Stomach smooth muscle (tissue), 2 donors: ENCODE measurements around the gene PRDM2.

Experiments
- H3K27ac ChIP-seq: one replicate; pipeline ENCODE4 v1.7.0; 2013; ENCODE audit warnings: mild to moderate bottlenecking, low read length, inconsistent platforms
- H3K27me3 ChIP-seq, 2 donors: one replicate each; pipeline ENCODE4 v1.7.0; 2013; ENCODE audit warnings: low read length in 2 of 2; ENCODE audit not compliant: insufficient read depth in 2 of 2, control insufficient read depth in 1 of 2
- H3K36me3 ChIP-seq, 2 donors: one replicate each; pipeline ENCODE4 v1.7.0; 2013; ENCODE audit warnings: low read length in 2 of 2; ENCODE audit not compliant: control insufficient read depth in 2 of 2, insufficient read depth in 2 of 2
- H3K4me1 ChIP-seq: one replicate; pipeline ENCODE4 v1.7.0; 2013; ENCODE audit warnings: low read length; ENCODE audit not compliant: control insufficient read depth, insufficient read depth
- H3K4me3 ChIP-seq, 2 donors: one replicate each; pipeline ENCODE4 v1.7.0; 2013; ENCODE audit warnings: low read length in 2 of 2
- H3K9ac ChIP-seq, 2 donors: one replicate each; pipeline ENCODE4 v1.7.0; 2013; ENCODE audit warnings: low read length in 2 of 2, mild to moderate bottlenecking in 1 of 2
- H3K9me3 ChIP-seq, 2 donors: one replicate each; pipeline ENCODE4 v1.7.0; 2013; ENCODE audit warnings: low read length in 2 of 2; ENCODE audit not compliant: control insufficient read depth in 2 of 2
- donor health status: healthy.
- donor health status: Pancreatic carcinoma.

PRDM2 gene

GRCh38 chr1:13826009-13826408 is 126.0 kb downstream of the PRDM2 start:
- H3K27me3 ChIP-seq, result peaks cover 2 to 3% of the 10 kb centered on the region in 2 donors
- H3K27ac ChIP-seq, result no peak overlapping the region
- no peak overlapping the region for H3K9ac ChIP-seq
- no peaks in the 10 kb centered on the region for H3K9me3 ChIP-seq
- no peak overlapping the region for H3K4me3 ChIP-seq
- peaks cover 6 to 12% of the 10 kb centered on the region in 2 donors for H3K36me3 ChIP-seq
- H3K4me1 ChIP-seq, result no peaks in the 10 kb centered on the region

- H3K9me3 ChIP-seq, result no peaks in the 10 kb centered on the region
- H3K9ac ChIP-seq, result no peak overlapping the region
- H3K27ac ChIP-seq, result no peak overlapping the region
- no peaks in the 10 kb centered on the region for H3K4me1 ChIP-seq
- no peak overlapping the region for H3K4me3 ChIP-seq
- H3K36me3 ChIP-seq, result peaks cover 6 to 12% of the 10 kb centered on the region in 2 donors
- peaks cover 2 to 3% of the 10 kb centered on the region in 2 donors for H3K27me3 ChIP-seq
Observed at GRCh38 chr1:13826591-13826990, 126.6 kb downstream of the PRDM2 start.

GRCh38 chr1:13828454-13829151 is 128.6 kb downstream of the PRDM2 start:
- Histone ChIP-seq H3K9ac (no peak overlapping the region), H3K27ac (no peak overlapping the region), H3K9me3 (no peaks in the 10 kb centered on the region), H3K4me3 (no peak overlapping the region), H3K36me3 (peaks cover 1% of the 10 kb centered on the region in 2 donors), H3K4me1 (no peaks in the 10 kb centered on the region), H3K27me3 (peaks cover 3 to 6% of the 10 kb centered on the region in 2 donors)

- Histone ChIP-seq H3K27me3 (peaks cover 3 to 6% of the 10 kb centered on the region in 2 donors), H3K4me1 (no peaks in the 10 kb centered on the region), H3K9ac (no peak overlapping the region), H3K9me3 (no peaks in the 10 kb centered on the region), H3K4me3 (no peak overlapping the region), H3K27ac (no peak overlapping the region), H3K36me3 (no peaks in the 10 kb centered on the region)
Observed at GRCh38 chr1:13829152-13829769, 129.3 kb downstream of the PRDM2 start.

- H3K27me3 ChIP-seq, result peaks cover 3 to 6% of the 10 kb centered on the region in 2 donors
- H3K36me3 ChIP-seq, result no peaks in the 10 kb centered on the region
- no peak overlapping the region for H3K9ac ChIP-seq
- H3K4me3 ChIP-seq, result no peak overlapping the region
- H3K9me3 ChIP-seq, result no peaks in the 10 kb centered on the region
- H3K4me1 ChIP-seq, result no peaks in the 10 kb centered on the region
- no peak overlapping the region for H3K27ac ChIP-seq
Observed at GRCh38 chr1:13830170-13830569, 130.2 kb downstream of the PRDM2 start.

GRCh38 chr1:13830616-13831280 is 130.8 kb downstream of the PRDM2 start:
- Histone ChIP-seq H3K27me3 (peaks cover 3 to 6% of the 10 kb centered on the region in 2 donors), H3K9ac (no peak overlapping the region), H3K9me3 (no peaks in the 10 kb centered on the region), H3K4me3 (no peak overlapping the region), H3K4me1 (no peaks in the 10 kb centered on the region), H3K27ac (no peak overlapping the region), H3K36me3 (no peaks in the 10 kb centered on the region)

- Histone ChIP-seq H3K4me3 (no peak overlapping the region), H3K4me1 (no peaks in the 10 kb centered on the region), H3K36me3 (no peaks in the 10 kb centered on the region), H3K9ac (no peak overlapping the region), H3K9me3 (peaks cover 0 to 3% of the 10 kb centered on the region in 2 donors), H3K27me3 (peaks cover 3 to 6% of the 10 kb centered on the region in 2 donors), H3K27ac (no peak overlapping the region)
Observed at GRCh38 chr1:13832100-13832499, 132.1 kb downstream of the PRDM2 start.

GRCh38 chr1:13832536-13832935 is 132.5 kb downstream of the PRDM2 start:
- no peak overlapping the region for H3K27ac ChIP-seq

GRCh38 chr1:13836136-13836535 is 136.1 kb downstream of the PRDM2 start:
- peaks cover 0 to 4% of the 10 kb centered on the region in 2 donors for H3K27me3 ChIP-seq
- H3K36me3 ChIP-seq, result no peaks in the 10 kb centered on the region
- H3K9me3 ChIP-seq, result peaks cover 0 to 3% of the 10 kb centered on the region in 2 donors
- H3K27ac ChIP-seq, result no peak overlapping the region
- no peak overlapping the region for H3K9ac ChIP-seq
- no peaks in the 10 kb centered on the region for H3K4me1 ChIP-seq
- H3K4me3 ChIP-seq, result no peak overlapping the region

More at GRCh38 chr1:13832536-13832935, 132.5 kb downstream of the PRDM2 start:
- Histone ChIP-seq H3K9ac (no peak overlapping the region), H3K4me1 (no peaks in the 10 kb centered on the region), H3K4me3 (no peak overlapping the region), H3K36me3 (no peaks in the 10 kb centered on the region), H3K9me3 (peaks cover 0 to 3% of the 10 kb centered on the region in 2 donors), H3K27me3 (peaks cover 3 to 6% of the 10 kb centered on the region in 2 donors)

GRCh38 chr1:13836631-13837030 is 136.6 kb downstream of the PRDM2 start:
- no peak overlapping the region for H3K4me3 ChIP-seq
- no peak overlapping the region for H3K9ac ChIP-seq
- no peaks in the 10 kb centered on the region for H3K4me1 ChIP-seq
- no peaks in the 10 kb centered on the region for H3K36me3 ChIP-seq
- H3K27ac ChIP-seq, result no peak overlapping the region
- H3K27me3 ChIP-seq, result peaks cover 0 to 4% of the 10 kb centered on the region in 2 donors
- H3K9me3 ChIP-seq, result peaks cover 0 to 3% of the 10 kb centered on the region in 2 donors
